H1 (cell line): ENCODE measurements around the gene PM20D1. TPM values are rescaled to one million over a fixed set of nuclear protein-coding genes. Genes with fewer than 3 reads are reported as not detected.

Experiments used
- CTCF ChIA-PET: fragments of 300-600 bp; sonication (Branson Sonifier 250); formaldehyde crosslinking; loops from one replicate; lab custom pipeline; 2021; ENCODE audit not compliant: partially characterized antibody; lab: Charles Lee
- POLR2A ChIA-PET: fragments of 300-600 bp; sonication (Branson Sonifier 250); formaldehyde crosslinking; loops from one replicate; lab custom pipeline; 2021; ENCODE audit warnings: inconsistent platforms; ENCODE audit not compliant: partially characterized antibody; lab: Charles Lee
- DNase-seq, 2 experiments: peaks; one replicate each; pipeline versions ENCODE4 v3.0.0 to v3.0.0-alpha.2; 2010 to 2022; ENCODE audit warnings: low spot score in 2 of 2, low read depth in 1 of 2, mixed read lengths in 1 of 2
- FAIRE-seq: peaks from 2 replicates; lab custom pipeline; 2011; peaks lifted over from hg19 to GRCh38; lab: Jason Lieb, UNC
- H2AFZ ChIP-seq: 2 replicates; pipeline ENCODE4 v1.8.1; 2012; ENCODE audit warnings: low read length, inconsistent platforms
- H2AK5ac ChIP-seq: 2 replicates; pipeline ENCODE4 v1.6.1; 2013; ENCODE audit warnings: low read depth, low read length
- H2BK120ac ChIP-seq: replicated peaks from 2 replicates; pipeline ENCODE3; 2013; ENCODE audit warnings: low read depth, low read length, inconsistent platforms
- H2BK12ac ChIP-seq: 2 replicates; pipeline ENCODE4 v1.6.1; 2013; ENCODE audit warnings: low read depth, low read length
- H2BK15ac ChIP-seq: 2 replicates; pipeline ENCODE4 v1.6.1; 2013; ENCODE audit warnings: low read length
- H2BK20ac ChIP-seq: 2 replicates; pipeline ENCODE4 v1.6.1; 2013; ENCODE audit warnings: low read length
- H2BK5ac ChIP-seq: 2 replicates; pipeline ENCODE4 v1.6.1; 2013; ENCODE audit warnings: low read depth, low read length
- H3K14ac ChIP-seq: 2 replicates; pipeline ENCODE4 v1.6.1; 2013; ENCODE audit warnings: inconsistent platforms; ENCODE audit not compliant: insufficient read length
- H3K18ac ChIP-seq: 2 replicates; pipeline ENCODE4 v1.6.1; 2013; ENCODE audit warnings: low read length; ENCODE audit errors: extremely low read depth
- H3K23ac ChIP-seq: 2 replicates; pipeline ENCODE4 v1.6.1; 2013; ENCODE audit warnings: inconsistent platforms; ENCODE audit not compliant: insufficient read length
- H3K23me2 ChIP-seq: 2 replicates; pipeline ENCODE4 v1.6.1; 2013; ENCODE audit warnings: low read depth, low read length
- H3K27ac ChIP-seq: 2 replicates; pipeline ENCODE4 v1.6.1; 2011; ENCODE audit warnings: low read depth, low read length, inconsistent platforms
- H3K27me3 ChIP-seq, 4 experiments: replicated peaks in 1 of 4; 1 replicate in 1 of 4; 2 replicates in 3 of 4; pipeline versions ENCODE4 v1.6.1 to v1.8.1; 2011 to 2013; ENCODE audit warnings: low read length in 3 of 4, mild to moderate bottlenecking in 3 of 4, inconsistent platforms in 2 of 4, mixed read lengths in 2 of 4, moderate library complexity in 1 of 4; ENCODE audit not compliant: control insufficient read depth in 3 of 4, insufficient read depth in 3 of 4; ENCODE audit errors: extremely low read depth in 1 of 4
- H3K36me3 ChIP-seq, 4 experiments: 2 replicates each; pipeline versions ENCODE4 v1.6.1 to v1.8.1; 2011 to 2013; ENCODE audit warnings: mild to moderate bottlenecking in 4 of 4, low read length in 3 of 4, moderate library complexity in 2 of 4, control low read depth in 1 of 4, inconsistent platforms in 1 of 4; ENCODE audit not compliant: insufficient read depth in 4 of 4, control insufficient read depth in 2 of 4
- H3K4ac ChIP-seq: replicated peaks from 2 replicates; pipeline ENCODE3; 2013; ENCODE audit warnings: low read length, low read depth, mixed read lengths, inconsistent platforms; ENCODE audit not compliant: insufficient read length
- H3K4me1 ChIP-seq, 4 experiments: replicated peaks in 1 of 4; 1 replicate in 1 of 4; 2 replicates in 3 of 4; pipeline versions ENCODE4 v1.6.1 to v1.8.1; 2011 to 2013; ENCODE audit warnings: low read length in 3 of 4, inconsistent platforms in 2 of 4, mixed read lengths in 1 of 4; ENCODE audit not compliant: insufficient read depth in 4 of 4, control insufficient read depth in 3 of 4
- H3K4me2 ChIP-seq, 2 experiments: 2 replicates each; pipeline versions ENCODE4 v1.6.1 to v1.8.1; 2011 to 2013; ENCODE audit warnings: low read depth in 2 of 2, low read length in 2 of 2, control low read depth in 1 of 2, inconsistent platforms in 1 of 2, mild to moderate bottlenecking in 1 of 2; ENCODE audit not compliant: insufficient read depth in 1 of 2
- H3K4me3 ChIP-seq, 4 experiments: fragments of 200-600, 300-600 bp in 1 of 4; sonication (generic), shearing (Covaris generic), sonication (Bioruptor Twin) in 1 of 4; 2 replicates each; pipeline versions ENCODE4 v1.5.1 to v1.8.1; 2011 to 2016; ENCODE audit warnings: low read length in 4 of 4, low read depth in 3 of 4, control low read depth in 2 of 4, inconsistent platforms in 2 of 4, mild to moderate bottlenecking in 2 of 4, mixed read lengths in 1 of 4, moderate library complexity in 1 of 4; ENCODE audit not compliant: insufficient read depth in 2 of 4; ENCODE audit errors: extremely low read depth in 1 of 4
- H3K56ac ChIP-seq: replicated peaks from 2 replicates; pipeline ENCODE3; 2013; ENCODE audit warnings: low read depth, mild to moderate bottlenecking, mixed read lengths, low read length, inconsistent platforms; ENCODE audit not compliant: insufficient read length
- H3K79me1 ChIP-seq: 2 replicates; pipeline ENCODE4 v1.6.1; 2013; ENCODE audit warnings: low read depth, low read length, control low read depth
- H3K79me2 ChIP-seq, 2 experiments: 2 replicates each; pipeline versions ENCODE4 v1.6.1 to v1.8.1; 2012 to 2013; ENCODE audit warnings: low read length in 2 of 2, mild to moderate bottlenecking in 2 of 2, inconsistent platforms in 1 of 2; ENCODE audit not compliant: insufficient read depth in 2 of 2, control insufficient read depth in 1 of 2
- H3K9ac ChIP-seq, 4 experiments: replicated peaks in 1 of 4; 1 replicate in 1 of 4; 2 replicates in 3 of 4; pipeline versions ENCODE4 v1.6.1 to v1.8.1; 2011 to 2013; ENCODE audit warnings: low read depth in 3 of 4, low read length in 3 of 4, control low read depth in 2 of 4, mild to moderate bottlenecking in 2 of 4, moderate library complexity in 2 of 4, inconsistent platforms in 1 of 4; ENCODE audit errors: extremely low read depth in 1 of 4
- H3K9me3 ChIP-seq, 2 experiments: 2 replicates each; pipeline versions ENCODE4 v1.6.1 to v1.8.1; 2012 to 2013; ENCODE audit warnings: mild to moderate bottlenecking in 2 of 2, moderate library complexity in 2 of 2, control low read depth in 1 of 2, inconsistent platforms in 1 of 2, low read depth in 1 of 2, low read length in 1 of 2, mixed read lengths in 1 of 2; ENCODE audit not compliant: insufficient read depth in 2 of 2
- H4K20me1 ChIP-seq, 2 experiments: replicated peaks in 1 of 2; 2 replicates each; pipeline versions ENCODE3 to v1.8.1; 2011 to 2013; ENCODE audit warnings: inconsistent platforms in 2 of 2, low read length in 2 of 2, mild to moderate bottlenecking in 1 of 2; ENCODE audit not compliant: insufficient read depth in 2 of 2, control insufficient read depth in 1 of 2
- H4K5ac ChIP-seq: 2 replicates; pipeline ENCODE4 v1.6.1; 2013; ENCODE audit warnings: low read length, low read depth, mixed read lengths, inconsistent platforms; ENCODE audit not compliant: insufficient read length
- H4K8ac ChIP-seq: 2 replicates; pipeline ENCODE4 v1.8.0; 2013; ENCODE audit warnings: mild to moderate bottlenecking, moderate library complexity, low read length, inconsistent platforms; ENCODE audit not compliant: insufficient read depth; ENCODE audit errors: extremely low read depth
- H4K91ac ChIP-seq: replicated peaks from 2 replicates; pipeline ENCODE3; 2013; ENCODE audit warnings: low read length, mixed read lengths, inconsistent platforms; ENCODE audit not compliant: insufficient read length
- GABPA ChIP-seq: IDR thresholded peaks from 2 replicates; pipeline ENCODE4 v1.6.1; 2011; ENCODE audit warnings: mild to moderate bottlenecking, low read length, moderate library complexity, borderline replicate concordance; ENCODE audit not compliant: insufficient read depth
- KDM4A ChIP-seq: IDR thresholded peaks from one replicate; pipeline ENCODE4 v1.7.1; 2012; ENCODE audit warnings: low read depth, mild to moderate bottlenecking, moderate library complexity, low read length, inconsistent platforms; ENCODE audit not compliant: severe bottlenecking
- MAFK ChIP-seq: IDR thresholded peaks from 2 replicates; pipeline ENCODE4 v1.6.1; 2012; ENCODE audit warnings: low read depth, mild to moderate bottlenecking, improper control_type of control experiment, low read length
- POU5F1 ChIP-seq: IDR thresholded peaks from 2 replicates; pipeline ENCODE4 v1.6.1; 2011; ENCODE audit warnings: low read depth, mild to moderate bottlenecking, low read length, moderate library complexity
- RXRA ChIP-seq: IDR thresholded peaks from 2 replicates; pipeline ENCODE4 v1.6.1; 2011; ENCODE audit warnings: low read depth, mild to moderate bottlenecking, low read length, moderate library complexity; ENCODE audit not compliant: insufficient read depth
- SAP30 ChIP-seq: fragments of 300-600 bp; sonication (generic); IDR thresholded peaks from 2 replicates; pipeline ENCODE4 v1.7.1; 2012; ENCODE audit warnings: low read length, moderate library complexity, mild to moderate bottlenecking, inconsistent platforms; ENCODE audit not compliant: insufficient read depth, insufficient replicate concordance
- SP2 ChIP-seq: IDR thresholded peaks from 2 replicates; pipeline ENCODE4 v1.6.1; 2012; ENCODE audit warnings: mild to moderate bottlenecking, low read length, inconsistent platforms
- TAF7 ChIP-seq: optimal IDR thresholded peaks from 2 replicates; pipeline ENCODE3; 2011; ENCODE audit warnings: low read depth, mild to moderate bottlenecking, inconsistent platforms, low read length, moderate library complexity, borderline replicate concordance
- USF2 ChIP-seq: IDR thresholded peaks from 2 replicates; pipeline ENCODE4 v1.6.1; 2011; ENCODE audit warnings: low read length, improper control_type of control experiment
- WGBS, 2 experiments: shearing (Covaris generic) in 1 of 2; methylation state at CpG; one replicate each; pipeline versions ENCODE4 v1.1.6 to v1.1.7; 2013 to 2015; ENCODE audit warnings: low lambda C conversion rate in 2 of 2, mixed read lengths in 2 of 2, inconsistent platforms in 1 of 2, low coverage in 1 of 2, missing lambda C conversion rate in 1 of 2; ENCODE audit not compliant: insufficient replicate concordance in 2 of 2, insufficient coverage in 1 of 2, insufficient read length in 1 of 2; ENCODE audit errors: extremely low coverage in 1 of 2, missing lambda C conversion rate in 1 of 2; 5-methylcytosine and 5-hydroxymethylcytosine counted together
- polyA plus RNA-seq, 7 experiments: library from polyadenylated mRNA; depleted of rRNA in 3 of 7; stranded (reverse) in 5 of 7; unstranded in 2 of 7; fragments of >200 nt in 5 of 7; fragments of 200-250 nt in 2 of 7; gene quantifications; 1 replicate in 5 of 7; 2 replicates in 1 of 7; 4 replicates in 1 of 7; pipeline versions ENCODE4 v1.2.1 to v1.2.3, GENCODE V29; 2011 to 2013; ENCODE audit warnings: missing spikeins in 2 of 7, mixed read lengths in 2 of 7
- total RNA-seq: library from RNA; stranded (reverse); fragmentation: NEBNext Ultra II Directional; extraction: Animal tissue kit (Norgen Biotek cat#: 25700); gene quantifications from 2 replicates; pipeline ENCODE4 v1.2.1, GENCODE V29; 2021

Gene PM20D1
- total and polyA plus RNA-seq, 2 of the 8 experiments (the other 6 are each of a cell fraction or from before 2014, with no cell fraction given): 0.05 TPM; not detected in 1

- Histone ChIP-seq H2AK5ac (no peak overlapping the region), H3K56ac (no peak overlapping the region), H3K9me3 (no peaks in the 10 kb centered on the region), H2BK12ac (no peak overlapping the region), H3K14ac (no peak overlapping the region), H3K79me2 (no peaks in the 10 kb centered on the region), H4K5ac (no peak overlapping the region), H2BK120ac (no peak overlapping the region), H3K4me1 (no peaks in the 10 kb centered on the region), H4K20me1 (no peaks in the 10 kb centered on the region), H3K4ac (no peak overlapping the region), H2BK15ac (no peak overlapping the region), H4K91ac (no peak overlapping the region), H3K23ac (no peak overlapping the region), H4K8ac (no peak overlapping the region), H3K27ac (no peak overlapping the region), H2AFZ (no peak overlapping the region), H3K79me1 (no peaks in the 10 kb centered on the region), H2BK20ac (no peak overlapping the region), H3K18ac (no peak overlapping the region), H3K4me3 (no peak overlapping the region), H3K9ac (no peak overlapping the region), H3K23me2 (no peaks in the 10 kb centered on the region; the same call in 1 of the 2 replicates), H3K36me3 (no peaks in the 10 kb centered on the region), H3K27me3 (no peaks in the 10 kb centered on the region), H3K4me2 (no peak overlapping the region; a peak in 1 of 4 replicates), H2BK5ac (no peak overlapping the region)
- FAIRE-seq: no peak
- ChIA-PET CTCF (interaction anchor here (0.7 kb wide), 1 partner anchor 10 kb away, joined by 4 read pairs; no protein-coding TSS in a partner anchor), POLR2A (no interaction called here)
- no peak for DNase-seq
- 58% methylated on average over 2 of the region's 2 CpGs; no CpG with 5 or more reads in 1 of the 2 experiments for WGBS, 2 experiments
- TF ChIP-seq TAF7 (no peak), GABPA (no peak), SAP30 (no peak), RXRA (no peak), KDM4A (no peak), SP2 (no peak), POU5F1 (no peak), MAFK (no peak), USF2 (no peak)
These were observed 20.3 kb upstream of the PM20D1 start for GRCh38 chr1:205870236-205870635.
